GM10266 (cell line): Measurements from ENCODE around the gene SLC17A3.

ENCODE experiments used
- DNase-seq: peaks from one replicate; pipeline ENCODE4 v3.0.0; 2012; ENCODE audit errors: extremely low spot score
- TF ChIP-seq, protein P1 (sequence below): IDR thresholded peaks from 2 replicates; pipeline ENCODE4 v1.5.1; 2012; ENCODE audit warnings: mild to moderate bottlenecking, low read depth; ENCODE audit not compliant: control insufficient read depth, insufficient read depth; ENCODE audit errors: missing control alignments

The SLC17A3 gene

GRCh38 chr6:25889877-25890853 is 16.1 kb upstream of the SLC17A3 start:
- DNase-seq = no peak
- TF ChIP-seq, protein P1, sequence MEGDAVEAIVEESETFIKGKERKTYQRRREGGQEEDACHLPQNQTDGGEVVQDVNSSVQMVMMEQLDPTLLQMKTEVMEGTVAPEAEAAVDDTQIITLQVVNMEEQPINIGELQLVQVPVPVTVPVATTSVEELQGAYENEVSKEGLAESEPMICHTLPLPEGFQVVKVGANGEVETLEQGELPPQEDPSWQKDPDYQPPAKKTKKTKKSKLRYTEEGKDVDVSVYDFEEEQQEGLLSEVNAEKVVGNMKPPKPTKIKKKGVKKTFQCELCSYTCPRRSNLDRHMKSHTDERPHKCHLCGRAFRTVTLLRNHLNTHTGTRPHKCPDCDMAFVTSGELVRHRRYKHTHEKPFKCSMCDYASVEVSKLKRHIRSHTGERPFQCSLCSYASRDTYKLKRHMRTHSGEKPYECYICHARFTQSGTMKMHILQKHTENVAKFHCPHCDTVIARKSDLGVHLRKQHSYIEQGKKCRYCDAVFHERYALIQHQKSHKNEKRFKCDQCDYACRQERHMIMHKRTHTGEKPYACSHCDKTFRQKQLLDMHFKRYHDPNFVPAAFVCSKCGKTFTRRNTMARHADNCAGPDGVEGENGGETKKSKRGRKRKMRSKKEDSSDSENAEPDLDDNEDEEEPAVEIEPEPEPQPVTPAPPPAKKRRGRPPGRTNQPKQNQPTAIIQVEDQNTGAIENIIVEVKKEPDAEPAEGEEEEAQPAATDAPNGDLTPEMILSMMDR = peak; percentile 10

DNA sequence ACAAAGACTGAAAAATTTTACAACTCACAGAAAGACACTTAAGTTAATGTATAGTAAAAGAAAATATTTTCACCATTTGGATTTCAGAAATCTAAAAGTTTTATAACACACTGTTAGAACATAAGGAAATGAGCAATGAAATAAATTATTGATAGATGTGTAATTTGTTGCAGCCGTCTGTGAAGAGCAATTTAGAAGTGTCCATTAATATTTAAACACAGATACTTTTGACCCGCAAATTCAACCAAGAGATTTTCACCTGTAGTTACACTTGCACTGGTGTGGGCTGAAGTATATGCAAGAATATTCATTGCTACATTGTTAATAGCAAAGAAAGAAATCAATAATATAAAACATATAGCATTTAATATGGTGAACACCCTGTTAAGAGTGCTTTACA is 14.6 kb upstream of the SLC17A3 start:
- DNase-seq = no peak
- TF ChIP-seq, protein P1 = no peak

- DNase-seq = no peak
- TF ChIP-seq, protein P1 = no peak
Observed at GRCh38 chr6:25886066-25886465, 12.0 kb upstream of the SLC17A3 start.

GRCh38 chr6:25883991-25884390 is 9.9 kb upstream of the SLC17A3 start:
- TF ChIP-seq, protein P1 = no peak
- no peak for DNase-seq

DNA sequence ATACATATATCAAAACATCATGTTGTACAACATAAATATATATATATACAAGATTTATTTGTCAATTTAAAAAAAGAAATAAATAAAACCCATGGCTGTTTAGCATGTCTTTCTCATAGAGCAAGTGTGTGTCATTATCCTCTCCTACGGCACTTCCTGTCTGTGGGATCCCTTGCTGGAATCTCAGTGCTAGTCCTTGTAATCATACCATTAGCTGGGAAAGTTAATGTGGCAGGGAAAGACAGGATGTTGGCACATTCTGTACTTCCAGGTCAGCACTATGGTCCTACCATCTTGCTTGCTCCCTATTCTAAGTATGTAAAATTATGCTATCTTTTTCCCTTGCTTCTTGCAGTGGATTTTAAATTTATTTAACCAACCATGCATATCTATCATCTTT is 9.5 kb upstream of the SLC17A3 start:
- TF ChIP-seq, protein P1 = no peak
- no peak for DNase-seq

- TF ChIP-seq, protein P1 = peak; percentile 9
- DNase-seq = no peak
Observed at GRCh38 chr6:25882051-25882496, 8.0 kb upstream of the SLC17A3 start.

GRCh38 chr6:25880601-25881000 is 6.6 kb upstream of the SLC17A3 start:
- no peak for DNase-seq
- TF ChIP-seq, protein P1 = no peak
